Regular cardiac myocyte (primary cell): ENCODE results near the gene B3GALNT1. TPM values are rescaled to one million over a fixed set of nuclear protein-coding genes. Genes with fewer than 3 reads are reported as not detected.

Experiments used
- total RNA-seq: library from RNA; depleted of rRNA; stranded (reverse); fragments of >200 nt; gene quantifications from 2 replicates; pipeline ENCODE4 v1.2.3, GENCODE V29; 2014

Gene B3GALNT1
- 28.8 and 33.0 TPM in 2 replicates for total RNA-seq

DNA sequence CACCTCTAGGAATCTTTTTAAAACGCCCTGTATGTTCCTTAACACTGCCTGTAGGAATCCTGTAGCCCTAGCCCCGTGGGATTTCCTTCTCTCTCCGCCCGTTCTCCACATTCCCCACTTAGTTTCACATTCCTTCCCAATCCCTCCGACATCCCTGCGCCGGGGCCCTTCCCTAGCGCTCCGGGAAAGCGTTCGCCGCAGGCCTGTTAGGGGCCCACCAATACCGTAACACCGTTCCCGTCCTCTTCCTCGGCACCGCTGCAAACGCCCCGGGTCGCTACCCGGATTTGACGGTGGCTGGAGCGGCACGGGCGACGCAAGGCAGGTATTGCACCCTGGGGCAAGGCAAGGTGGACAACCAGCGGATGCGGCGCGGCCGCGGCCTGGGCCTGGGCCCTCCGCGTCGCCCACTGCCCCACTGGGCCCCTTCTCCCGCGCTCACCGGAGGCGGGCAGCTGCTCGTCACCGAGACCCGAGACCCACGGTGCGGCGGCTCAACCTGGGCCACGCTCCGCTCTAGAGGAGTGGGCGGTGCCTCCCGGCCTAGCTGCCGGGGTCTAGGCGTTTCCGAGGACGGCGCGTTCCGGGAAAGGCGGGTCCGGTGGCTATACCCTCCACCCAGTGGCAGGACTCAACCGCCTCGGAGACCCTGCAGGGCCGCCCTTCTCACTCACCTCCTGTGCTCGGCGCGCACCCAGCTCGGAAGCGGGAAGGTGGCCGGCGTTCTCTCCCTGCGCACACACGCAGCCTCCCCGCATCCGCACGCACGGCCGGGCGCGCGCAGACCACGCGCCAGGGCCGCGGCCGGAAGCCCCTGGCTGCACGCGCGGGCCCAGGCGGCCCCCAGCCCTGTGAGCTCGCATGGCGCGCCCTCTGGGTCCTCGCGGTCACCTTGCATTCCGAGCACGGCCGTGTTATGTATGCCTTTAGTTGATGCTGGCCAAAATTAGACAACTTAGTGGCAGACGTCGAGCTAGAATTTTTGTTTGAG, at the start of gene B3GALNT1:
B3GALNT1 (minus strand) TSS at position 789 of the 991 bp plus-strand sequence. CDS start 18,595 bp downstream, outside the sequence.

Other genes starting within 250 kb of the B3GALNT1 start
- 141 and 155 TPM in 2 replicates for gene NMD3, start 116.0 kb upstream of the B3GALNT1 start, total RNA-seq